HepG2 (cell line): ENCODE results near the gene TPD52L2. TPM values are rescaled to one million over a fixed set of nuclear protein-coding genes. Genes with fewer than 3 reads are reported as not detected.

ENCODE experiments used
- CENPT ChIP-seq: sonication (generic); formaldehyde crosslinking; IDR thresholded peaks from 2 replicates; pipeline ENCODE4 v1.8.0; 2022; ENCODE audit warnings: low read depth, mild to moderate bottlenecking, moderate library complexity, missing genetic modification reagents
- EZH2 ChIP-seq: conservative IDR thresholded peaks from 2 replicates; pipeline ENCODE4 v1.6.1; 2012; ENCODE audit warnings: mild to moderate bottlenecking, low read depth, low read length, moderate library complexity
- MXD4 ChIP-seq: IDR thresholded peaks from 2 replicates; pipeline ENCODE4 v1.6.1; 2016; ENCODE audit warnings: mild to moderate bottlenecking, missing biosample characterization, missing genetic modification reagents
- NAIF1 ChIP-seq: sonication (generic); formaldehyde crosslinking; IDR thresholded peaks from 2 replicates; pipeline ENCODE4 v1.5.0; 2020; ENCODE audit warnings: mild to moderate bottlenecking, missing genetic modification reagents, borderline replicate concordance
- NONO ChIP-seq, 2 experiments: fragments of 450-650 bp in 1 of 2; sonication (generic) in 1 of 2; formaldehyde crosslinking in 1 of 2; IDR thresholded peaks in 1 of 2; conservative IDR thresholded peaks in 1 of 2; 2 replicates each; pipeline versions ENCODE4 v1.6.1 to v1.8.0; 2017 to 2022; ENCODE audit warnings: mild to moderate bottlenecking in 1 of 2, missing genetic modification reagents in 1 of 2, moderate library complexity in 1 of 2
- SIN3A ChIP-seq: IDR thresholded peaks from 2 replicates; pipeline ENCODE4 v1.6.1; 2011; ENCODE audit warnings: low read depth, mild to moderate bottlenecking, control low read depth, low read length, borderline replicate concordance
- SP2 ChIP-seq: sonication (generic); formaldehyde crosslinking; IDR thresholded peaks from 2 replicates; pipeline ENCODE4 v1.5.1; 2020; ENCODE audit warnings: mild to moderate bottlenecking, missing genetic modification reagents
- SSRP1 ChIP-seq: IDR thresholded peaks from 2 replicates; pipeline ENCODE4 v1.6.1; 2016; ENCODE audit warnings: control low read depth
- TGIF2 ChIP-seq: IDR thresholded peaks from 2 replicates; pipeline ENCODE4 v1.6.1; 2016; ENCODE audit warnings: control low read depth, missing compliant biosample characterization
- ZBTB1 ChIP-seq: sonication (generic); formaldehyde crosslinking; IDR thresholded peaks from 2 replicates; pipeline ENCODE4 v1.4.0; 2020; ENCODE audit warnings: missing genetic modification reagents, borderline replicate concordance
- ZNF10 ChIP-seq: sonication (generic); formaldehyde crosslinking; IDR thresholded peaks from 2 replicates; pipeline ENCODE4 v1.4.0; 2020; ENCODE audit warnings: mild to moderate bottlenecking, low read depth, missing genetic modification reagents, borderline replicate concordance
- ZNF251 ChIP-seq: sonication (generic); formaldehyde crosslinking; IDR thresholded peaks from 2 replicates; pipeline ENCODE4 v1.9.0; 2021; ENCODE audit warnings: mild to moderate bottlenecking, missing genetic modification reagents
- ZNF276 ChIP-seq: sonication (generic); formaldehyde crosslinking; IDR thresholded peaks from 2 replicates; pipeline ENCODE4 v1.4.0; 2020; ENCODE audit warnings: mild to moderate bottlenecking, low read depth, missing genetic modification reagents
- ZNF280B ChIP-seq: sonication (generic); formaldehyde crosslinking; IDR thresholded peaks from 2 replicates; pipeline ENCODE4 v1.5.0; 2020; ENCODE audit warnings: missing genetic modification reagents, mild to moderate bottlenecking, borderline replicate concordance
- ZNF317 ChIP-seq: sonication (generic); formaldehyde crosslinking; IDR thresholded peaks from 2 replicates; pipeline ENCODE4 v1.5.0; 2020; ENCODE audit warnings: mild to moderate bottlenecking, missing genetic modification reagents
- ZNF589 ChIP-seq: sonication (generic); formaldehyde crosslinking; conservative IDR thresholded peaks from 2 replicates; pipeline ENCODE4 v1.8.0; 2022; ENCODE audit warnings: mild to moderate bottlenecking, moderate library complexity, missing genetic modification reagents
- ZNF883 ChIP-seq: sonication (generic); formaldehyde crosslinking; IDR thresholded peaks from 2 replicates; pipeline ENCODE4 v1.5.1; 2020; ENCODE audit warnings: mild to moderate bottlenecking, missing genetic modification reagents; ENCODE audit errors: not compliant biosample characterization
- polyA plus RNA-seq, 8 experiments: library from polyadenylated mRNA; depleted of rRNA in 3 of 8; stranded (reverse) in 7 of 8; unstranded in 1 of 8; fragments of >200 nt; fragmentation: Illumina TruSeq in 4 of 8; extraction: Trizol in 4 of 8; gene quantifications; 2 replicates each; pipeline versions ENCODE4 v1.2.1 to v1.2.3, GENCODE V29; 2011 to 2016; ENCODE audit warnings: low read depth in 4 of 8, missing spikeins in 1 of 8, mixed read lengths in 1 of 8; ENCODE audit not compliant: insufficient read depth in 1 of 8
- total RNA-seq, 5 experiments: library from RNA; depleted of rRNA; stranded (reverse); fragments of >200 nt; fragmentation: Illumina TruSeq; extraction: Trizol; gene quantifications; 2 replicates each; pipeline ENCODE4 v1.2.3, GENCODE V29; 2016; ENCODE audit warnings: low read depth in 1 of 5
- TF ChIP-seq, protein P1 (sequence below): sonication (generic); formaldehyde crosslinking; IDR thresholded peaks from 2 replicates; pipeline ENCODE4 v1.4.0; 2020; ENCODE audit warnings: missing genetic modification reagents
- TF ChIP-seq, protein P2 (sequence below): fragments of 450-650 bp; IDR thresholded peaks from 2 replicates; pipeline ENCODE4 v1.6.1; 2016

The TPD52L2 gene
- total and polyA plus RNA-seq, 2 of the 13 experiments (the other 11 are each of a cell fraction or from before 2014, with no cell fraction given) = 156 to 184 TPM

GRCh38 chr20:63858393-63859165, 6.5 kb upstream of the TPD52L2 start (continued):
- TF ChIP-seq, protein P1, sequence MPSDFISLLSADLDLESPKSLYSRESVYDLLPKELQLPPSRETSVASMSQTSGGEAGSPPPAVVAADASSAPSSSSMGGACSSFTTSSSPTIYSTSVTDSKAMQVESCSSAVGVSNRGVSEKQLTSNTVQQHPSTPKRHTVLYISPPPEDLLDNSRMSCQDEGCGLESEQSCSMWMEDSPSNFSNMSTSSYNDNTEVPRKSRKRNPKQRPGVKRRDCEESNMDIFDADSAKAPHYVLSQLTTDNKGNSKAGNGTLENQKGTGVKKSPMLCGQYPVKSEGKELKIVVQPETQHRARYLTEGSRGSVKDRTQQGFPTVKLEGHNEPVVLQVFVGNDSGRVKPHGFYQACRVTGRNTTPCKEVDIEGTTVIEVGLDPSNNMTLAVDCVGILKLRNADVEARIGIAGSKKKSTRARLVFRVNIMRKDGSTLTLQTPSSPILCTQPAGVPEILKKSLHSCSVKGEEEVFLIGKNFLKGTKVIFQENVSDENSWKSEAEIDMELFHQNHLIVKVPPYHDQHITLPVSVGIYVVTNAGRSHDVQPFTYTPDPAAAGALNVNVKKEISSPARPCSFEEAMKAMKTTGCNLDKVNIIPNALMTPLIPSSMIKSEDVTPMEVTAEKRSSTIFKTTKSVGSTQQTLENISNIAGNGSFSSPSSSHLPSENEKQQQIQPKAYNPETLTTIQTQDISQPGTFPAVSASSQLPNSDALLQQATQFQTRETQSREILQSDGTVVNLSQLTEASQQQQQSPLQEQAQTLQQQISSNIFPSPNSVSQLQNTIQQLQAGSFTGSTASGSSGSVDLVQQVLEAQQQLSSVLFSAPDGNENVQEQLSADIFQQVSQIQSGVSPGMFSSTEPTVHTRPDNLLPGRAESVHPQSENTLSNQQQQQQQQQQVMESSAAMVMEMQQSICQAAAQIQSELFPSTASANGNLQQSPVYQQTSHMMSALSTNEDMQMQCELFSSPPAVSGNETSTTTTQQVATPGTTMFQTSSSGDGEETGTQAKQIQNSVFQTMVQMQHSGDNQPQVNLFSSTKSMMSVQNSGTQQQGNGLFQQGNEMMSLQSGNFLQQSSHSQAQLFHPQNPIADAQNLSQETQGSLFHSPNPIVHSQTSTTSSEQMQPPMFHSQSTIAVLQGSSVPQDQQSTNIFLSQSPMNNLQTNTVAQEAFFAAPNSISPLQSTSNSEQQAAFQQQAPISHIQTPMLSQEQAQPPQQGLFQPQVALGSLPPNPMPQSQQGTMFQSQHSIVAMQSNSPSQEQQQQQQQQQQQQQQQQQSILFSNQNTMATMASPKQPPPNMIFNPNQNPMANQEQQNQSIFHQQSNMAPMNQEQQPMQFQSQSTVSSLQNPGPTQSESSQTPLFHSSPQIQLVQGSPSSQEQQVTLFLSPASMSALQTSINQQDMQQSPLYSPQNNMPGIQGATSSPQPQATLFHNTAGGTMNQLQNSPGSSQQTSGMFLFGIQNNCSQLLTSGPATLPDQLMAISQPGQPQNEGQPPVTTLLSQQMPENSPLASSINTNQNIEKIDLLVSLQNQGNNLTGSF (CRISPR knock-in tag) = peak; percentile 82; the same call in 1 of the 2 replicates
- TF ChIP-seq MXD4 (CRISPR knock-in tag) = peak; percentile 65
- TF ChIP-seq, protein P2, sequence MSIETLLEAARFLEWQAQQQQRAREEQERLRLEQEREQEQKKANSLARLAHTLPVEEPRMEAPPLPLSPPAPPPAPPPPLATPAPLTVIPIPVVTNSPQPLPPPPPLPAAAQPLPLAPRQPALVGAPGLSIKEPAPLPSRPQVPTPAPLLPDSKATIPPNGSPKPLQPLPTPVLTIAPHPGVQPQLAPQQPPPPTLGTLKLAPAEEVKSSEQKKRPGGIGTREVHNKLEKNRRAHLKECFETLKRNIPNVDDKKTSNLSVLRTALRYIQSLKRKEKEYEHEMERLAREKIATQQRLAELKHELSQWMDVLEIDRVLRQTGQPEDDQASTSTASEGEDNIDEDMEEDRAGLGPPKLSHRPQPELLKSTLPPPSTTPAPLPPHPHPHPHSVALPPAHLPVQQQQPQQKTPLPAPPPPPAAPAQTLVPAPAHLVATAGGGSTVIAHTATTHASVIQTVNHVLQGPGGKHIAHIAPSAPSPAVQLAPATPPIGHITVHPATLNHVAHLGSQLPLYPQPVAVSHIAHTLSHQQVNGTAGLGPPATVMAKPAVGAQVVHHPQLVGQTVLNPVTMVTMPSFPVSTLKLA = no peak
- no peak for TF ChIP-seq ZNF251 (CRISPR knock-in tag)
- TF ChIP-seq TGIF2 = no peak
- no peak for TF ChIP-seq ZNF10 (CRISPR knock-in tag)
- peak; percentile 94 for TF ChIP-seq SSRP1
- TF ChIP-seq SIN3A = no peak
- no peak for TF ChIP-seq ZNF589 (CRISPR knock-in tag)
- TF ChIP-seq ZNF276 (CRISPR knock-in tag) = no peak
- TF ChIP-seq NAIF1 = peak; percentile 70
- TF ChIP-seq ZNF317 (CRISPR knock-in tag) = peak; percentile 34; the same call in 1 of the 2 replicates
- TF ChIP-seq ZNF883 (CRISPR knock-in tag) = peak; percentile 73
- TF ChIP-seq CENPT = no peak
- TF ChIP-seq NONO (IDR thresholded peaks at IDR 0.05) = no peak
- TF ChIP-seq NONO (CRISPR knock-in tag; conservative IDR thresholded peaks at IDR 0.05) = peak; percentile 77; the same call in 1 of the 2 replicates
- no peak for TF ChIP-seq ZBTB1
- no peak for TF ChIP-seq EZH2
- peak; percentile 91; the same call in 1 of the 2 replicates for TF ChIP-seq ZNF280B (CRISPR knock-in tag)
- no peak for TF ChIP-seq SP2
